Ureter (tissue), 1 donor: ENCODE results near the gene SCYGR3. TPM values are rescaled to one million over a fixed set of nuclear protein-coding genes. Genes with fewer than 3 reads are reported as not detected.
"Not testable (repeated sequence)": the region's sequence is repeated elsewhere in the genome, so short reads cannot be mapped to it uniquely, and the experiment has no call there.

Experiments used
- DNase-seq: peaks from one replicate; pipeline ENCODE4 v3.0.0-alpha.2; 2020; ENCODE audit warnings: low spot score
- total RNA-seq: library from RNA; stranded (reverse); gene quantifications from one replicate; pipeline ENCODE4 v1.2.4, GENCODE V29; 2023
- donor health status: DM: yes; HTN: yes; CAD: no.

Gene SCYGR3
- total RNA-seq, 1 donor from 2014 or later = not detected

- DNase-seq = peak; percentile 50
Measured at GRCh38 chr2:227613272-227613660, 1.4 kb downstream of the SCYGR3 start.

- DNase-seq = no peak
Measured at GRCh38 chr2:227612546-227613271, 1.9 kb downstream of the SCYGR3 start.

DNA sequence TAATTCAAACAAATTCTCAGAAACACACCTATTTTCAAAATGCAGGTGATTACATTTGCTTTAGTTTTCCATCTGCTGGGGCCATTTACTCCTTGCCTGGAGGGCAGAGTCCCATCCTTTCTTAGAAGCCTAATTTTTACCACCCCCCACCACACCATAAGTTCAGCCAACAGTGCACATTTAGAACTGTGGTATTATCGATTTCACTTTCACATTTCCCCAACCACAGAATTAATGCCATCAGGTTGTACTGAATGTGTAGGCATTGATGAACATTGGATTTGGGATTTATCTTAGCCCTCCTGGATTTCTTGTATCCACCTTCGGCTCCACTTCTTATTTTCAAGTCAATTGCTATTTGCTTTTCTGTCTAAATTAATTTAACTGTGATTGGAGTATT is 4.5 kb downstream of the SCYGR3 start:
- no peak for DNase-seq

DNA sequence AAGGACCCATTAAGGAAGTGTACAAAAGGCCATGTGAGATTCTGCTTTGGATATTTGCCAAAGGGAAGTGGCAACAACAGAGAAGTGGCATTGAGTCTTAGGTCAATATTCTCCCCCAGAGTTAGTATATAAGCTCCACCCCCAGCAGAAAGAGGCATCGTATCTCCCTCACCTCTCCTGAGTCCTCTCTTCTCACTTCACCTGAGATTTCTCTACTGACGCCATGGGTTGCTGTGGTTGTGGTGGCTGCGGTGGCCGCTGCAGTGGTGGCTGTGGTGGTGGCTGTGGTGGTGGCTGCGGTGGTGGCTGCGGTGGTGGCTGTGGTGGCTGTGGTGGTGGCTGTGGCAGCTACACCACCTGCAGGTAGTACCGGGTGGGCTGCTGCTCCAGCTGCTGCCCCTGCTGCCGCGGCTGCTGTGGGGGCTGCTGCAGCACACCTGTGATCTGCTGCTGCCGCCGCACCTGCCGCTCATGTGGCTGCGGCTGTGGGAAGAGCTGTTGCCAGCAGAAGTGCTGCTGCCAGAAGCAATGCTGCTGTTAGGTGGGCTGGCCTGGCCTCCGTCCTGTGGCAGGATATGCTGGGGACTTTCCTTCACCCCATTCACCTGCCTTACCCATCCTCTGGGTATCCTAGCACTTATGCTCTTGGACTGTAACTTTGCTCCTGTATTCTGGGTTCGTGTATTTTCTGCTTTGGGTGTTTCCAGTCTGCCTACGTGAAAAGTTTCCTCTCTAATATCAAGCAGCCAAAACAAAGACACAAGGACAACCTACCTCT is 5.9 kb downstream of the SCYGR3 start:
- DNase-seq = no peak

- no peak for DNase-seq
Measured at GRCh38 chr2:227607941-227608340, 6.7 kb downstream of the SCYGR3 start.

DNA sequence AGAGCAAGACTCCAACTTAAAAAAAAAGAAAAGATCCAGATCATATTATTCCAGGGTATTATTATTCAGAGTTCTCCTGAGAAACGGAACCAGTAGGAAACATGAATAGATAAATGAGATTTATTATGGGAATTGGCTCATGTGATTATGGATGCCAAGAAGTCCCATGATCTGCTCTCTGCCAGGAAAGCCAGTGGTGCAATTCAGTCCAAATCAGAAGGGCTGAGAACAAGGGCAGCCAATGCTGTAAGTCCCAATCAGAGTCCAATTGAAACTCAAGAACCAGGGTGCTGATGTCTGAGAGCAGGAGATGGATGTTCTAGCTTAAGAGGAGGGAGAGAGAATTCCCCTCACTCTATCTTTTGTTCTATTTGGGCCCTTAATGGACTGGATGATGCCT is 8.2 kb downstream of the SCYGR3 start:
- DNase-seq = no peak

DNA sequence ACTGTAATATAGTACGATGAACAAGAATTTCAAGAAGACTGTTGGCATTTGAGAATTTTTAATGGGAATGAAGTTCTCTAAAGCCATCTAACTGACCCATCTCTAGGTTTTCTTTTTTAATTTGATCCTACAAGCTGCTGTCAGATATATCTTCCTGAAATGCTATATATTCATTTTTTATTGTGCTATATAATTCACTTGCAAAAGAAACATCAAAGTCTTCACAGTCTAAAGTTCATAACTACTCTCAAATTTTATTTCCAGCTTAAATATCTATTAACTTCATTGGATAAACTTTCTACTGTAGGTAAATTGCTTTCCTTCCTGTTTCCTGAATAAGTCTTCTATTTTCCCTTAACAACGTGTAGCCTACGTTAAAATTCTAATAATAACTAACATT is 12.3 kb downstream of the SCYGR3 start:
- no peak for DNase-seq

DNA sequence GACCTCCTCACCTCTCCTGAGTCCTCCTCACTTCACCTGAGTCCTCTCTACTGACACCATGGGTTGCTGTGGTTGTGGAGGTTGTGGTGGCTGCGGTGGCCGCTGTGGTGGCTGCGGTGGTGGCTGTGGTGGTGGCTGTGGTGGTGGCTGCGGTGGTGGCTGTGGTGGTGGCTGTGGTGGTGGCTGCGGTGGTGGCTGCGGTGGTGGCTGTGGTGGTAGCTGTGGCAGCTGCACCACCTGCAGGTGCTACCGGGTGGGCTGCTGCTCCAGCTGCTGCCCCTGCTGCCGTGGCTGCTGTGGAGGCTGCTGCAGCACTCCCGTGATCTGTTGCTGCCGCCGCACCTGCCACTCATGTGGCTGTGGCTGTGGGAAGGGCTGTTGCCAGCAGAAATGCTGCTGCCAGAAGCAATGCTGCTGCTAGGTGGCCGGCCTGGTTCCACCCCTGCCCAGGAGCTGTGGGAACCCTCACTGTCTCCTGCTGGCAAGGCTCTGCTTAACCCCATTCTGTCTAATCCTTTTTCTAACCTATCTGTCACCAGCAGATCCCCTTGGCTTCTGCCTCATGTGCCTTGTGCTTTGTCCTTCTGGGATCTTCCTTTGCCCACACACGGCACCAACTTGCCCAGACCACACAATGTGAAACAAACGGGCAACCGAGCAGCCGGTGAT is 15.7 kb downstream of the SCYGR3 start, which contains the start of gene SCYGR2:
Gene SCYGR2, plus strand, starts transcription at position 59 of the 669 bp plus-strand sequence. Its CDS starts 0 bp downstream, at position 59.
- not testable (repeated sequence) for DNase-seq

DNA sequence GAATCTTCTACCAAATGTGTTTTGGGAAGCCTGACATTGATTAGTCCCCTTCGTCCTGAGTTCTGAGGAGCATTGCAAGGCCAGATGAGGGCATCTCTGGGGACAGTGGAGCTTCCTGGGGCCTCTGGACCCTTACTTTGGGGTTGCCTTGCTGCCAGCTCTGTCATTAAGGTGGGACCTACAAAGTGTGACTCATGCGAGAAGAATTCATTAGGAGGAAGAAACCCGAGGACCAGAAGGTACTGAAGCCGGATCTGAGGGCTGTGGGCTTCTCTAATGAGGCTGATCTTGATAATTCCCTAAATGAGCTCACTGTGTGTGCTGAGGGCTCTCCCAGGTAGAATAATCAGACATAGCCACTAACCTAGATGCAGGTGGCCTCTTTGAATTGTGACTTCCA is 16.6 kb downstream of the SCYGR3 start:
- DNase-seq = no peak

DNA sequence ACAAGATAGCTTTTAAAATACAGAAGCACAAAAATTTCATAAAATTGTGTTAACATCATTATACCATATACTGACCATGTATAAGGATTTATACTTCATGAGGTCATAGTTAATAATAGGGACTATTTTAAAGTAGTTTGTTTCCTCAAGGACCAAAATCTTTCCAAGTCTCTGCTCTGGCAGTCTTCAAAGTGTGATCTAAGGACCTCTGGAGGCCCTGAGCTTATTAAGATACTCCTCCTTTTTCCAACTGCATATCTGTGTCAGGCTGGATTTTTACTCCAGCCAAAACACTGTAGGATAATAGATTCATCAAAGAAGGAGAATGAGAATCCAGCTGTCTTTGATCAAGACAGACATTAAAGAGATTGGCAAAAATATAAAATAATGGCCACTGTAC is 17.6 kb downstream of the SCYGR3 start:
- DNase-seq = no peak

GRCh38 chr2:227595797-227596196 is 18.8 kb downstream of the SCYGR3 start:
- no peak for DNase-seq

DNA sequence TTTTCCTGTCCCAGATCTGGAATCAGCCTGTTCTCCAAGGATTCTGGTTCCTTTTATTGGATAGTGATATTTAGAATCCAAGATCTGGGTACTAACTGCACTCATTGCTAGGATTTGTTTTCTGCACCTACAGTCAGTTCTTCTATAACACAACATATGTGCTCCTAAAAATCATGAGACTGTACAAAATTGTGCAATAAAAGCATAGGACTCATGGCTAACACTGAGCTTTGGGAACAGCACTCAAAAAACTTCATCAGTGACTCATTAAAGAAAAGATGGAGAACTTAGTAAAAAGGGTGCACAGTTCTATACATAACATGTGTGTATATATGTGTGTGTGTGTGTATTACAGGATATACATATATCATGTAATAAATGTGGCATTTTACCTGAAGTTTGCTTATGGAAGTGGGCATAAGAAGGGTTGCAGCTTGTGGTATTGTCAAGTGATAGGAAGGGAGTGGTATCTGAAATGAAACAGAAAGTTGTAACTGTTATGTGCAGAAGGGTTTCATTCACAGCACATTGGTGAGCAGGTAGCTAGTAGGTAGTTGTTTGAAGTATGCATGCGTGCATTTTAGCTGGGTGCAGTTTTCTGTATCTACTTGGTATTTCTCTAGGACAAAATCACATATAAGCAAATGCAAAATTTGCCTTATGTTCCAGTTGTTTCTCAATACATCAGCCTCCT is 21.8 kb downstream of the SCYGR3 start:
- DNase-seq = no peak

DNA sequence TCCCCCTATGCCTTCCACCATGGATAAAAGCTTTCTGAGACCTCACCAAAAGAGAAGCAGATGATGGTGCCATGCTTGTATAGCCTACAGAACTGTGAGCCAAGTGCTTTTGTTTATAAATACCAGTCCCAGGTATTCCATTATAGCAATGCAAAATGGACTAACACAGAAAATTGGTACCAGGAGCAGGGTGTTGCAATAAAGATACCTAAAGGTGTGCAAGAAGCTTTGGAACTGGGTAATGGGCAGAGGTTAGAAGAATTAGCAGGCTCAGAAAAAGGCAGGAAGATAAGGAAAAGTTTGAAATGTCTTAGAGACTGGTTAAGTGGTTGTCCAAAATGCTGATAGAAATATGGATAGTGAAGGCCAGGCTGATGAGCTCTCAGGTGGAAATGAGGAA is 32.3 kb downstream of the SCYGR3 start:
- no peak for DNase-seq

DNA sequence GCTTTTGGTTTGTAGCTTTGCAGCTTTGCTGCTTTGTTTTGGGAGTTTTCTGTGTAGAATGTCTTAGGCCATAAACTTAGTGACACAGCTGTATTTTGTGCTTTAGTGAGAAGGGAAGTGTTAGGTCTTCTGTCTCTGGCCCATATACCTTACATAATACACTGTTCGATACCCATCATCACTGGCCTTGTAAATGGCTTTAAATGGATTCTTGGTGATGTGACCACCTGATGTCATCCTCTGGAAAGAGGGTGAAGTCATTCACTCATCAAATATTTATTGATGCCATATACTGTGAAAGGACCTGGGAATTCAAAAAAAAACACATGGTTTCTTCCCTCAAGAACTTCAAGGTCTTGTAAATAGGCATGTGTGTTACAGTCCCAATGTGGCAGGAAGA is 34.8 kb downstream of the SCYGR3 start:
- no peak for DNase-seq

- DNase-seq = no peak
Measured at GRCh38 chr2:227578642-227579041, 36.0 kb downstream of the SCYGR3 start.

- no peak for DNase-seq
Measured at GRCh38 chr2:227577555-227577954, 37.1 kb downstream of the SCYGR3 start.

DNA sequence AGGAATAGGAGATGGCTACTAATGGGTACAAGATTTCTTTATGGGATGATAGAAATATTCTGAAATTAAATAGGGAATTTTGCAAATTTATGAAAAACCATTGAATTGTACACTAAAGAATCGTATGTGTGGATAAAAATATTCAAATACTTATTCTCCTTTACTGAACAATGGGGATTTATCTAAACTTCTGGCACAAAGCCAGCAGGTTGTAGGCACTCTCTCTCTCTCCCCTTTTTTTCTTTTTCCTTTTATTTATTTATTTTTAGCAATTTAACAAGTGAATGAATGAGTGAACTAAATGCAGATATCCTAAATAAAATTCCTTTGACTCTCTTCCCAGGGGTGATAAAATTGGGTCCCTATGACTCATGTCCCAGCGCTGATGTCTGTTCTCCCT is 37.8 kb downstream of the SCYGR3 start:
- no peak for DNase-seq

- DNase-seq = no peak
Measured at GRCh38 chr2:227576110-227576509, 38.5 kb downstream of the SCYGR3 start.

DNA sequence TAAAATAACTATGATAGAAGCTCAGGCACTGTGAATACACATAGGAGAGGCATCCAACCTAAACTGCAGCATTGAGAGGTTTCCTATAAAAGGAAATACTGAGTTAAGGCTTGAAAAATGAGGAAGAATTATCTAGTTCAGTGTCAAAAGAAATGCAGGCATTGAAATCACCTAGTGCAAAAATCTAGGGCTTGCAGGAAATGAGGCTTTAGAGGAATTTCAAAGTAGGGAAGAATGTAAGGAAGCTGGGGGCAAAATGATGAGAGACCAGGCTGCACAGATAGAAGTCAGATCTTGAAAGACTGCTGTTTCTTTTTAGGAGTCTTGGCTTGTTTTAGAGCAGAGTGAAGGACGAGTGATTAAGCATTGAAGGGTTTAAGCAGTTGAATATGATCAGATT is 44.0 kb downstream of the SCYGR3 start:
- DNase-seq = no peak

GRCh38 chr2:227568852-227569169 is 45.8 kb downstream of the SCYGR3 start:
- DNase-seq = no peak

DNA sequence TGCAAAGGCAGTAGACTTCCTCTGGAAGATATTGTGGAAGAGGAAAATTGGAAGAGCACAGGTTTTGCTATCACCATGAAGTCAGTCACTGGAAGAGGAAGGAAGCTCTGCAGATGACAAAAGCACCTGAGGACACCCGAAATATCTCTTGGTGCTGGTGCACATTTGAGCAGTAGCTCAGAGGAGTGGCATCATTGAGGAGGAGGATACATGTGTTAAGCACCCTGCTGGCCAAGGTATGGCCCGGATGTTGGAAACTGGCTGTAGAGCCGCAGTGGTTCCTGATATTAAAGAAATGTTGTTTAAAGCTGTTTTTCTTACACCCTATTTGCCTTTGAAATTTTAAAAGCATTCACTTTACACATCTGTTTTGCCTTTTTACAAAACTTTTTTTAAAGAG is 48.6 kb downstream of the SCYGR3 start:
- no peak for DNase-seq

- no peak for DNase-seq
Measured at GRCh38 chr2:227565080-227565479, 49.6 kb downstream of the SCYGR3 start.
